Lower leg skin (tissue), 4 donors: ENCODE results near the gene PSMD2. TPM values are rescaled to one million over a fixed set of nuclear protein-coding genes. Genes with fewer than 3 reads are reported as not detected.

Source experiments
- DNase-seq, 2 donors: peaks; one replicate each; pipeline ENCODE4 v3.0.0-alpha.2; 2019; ENCODE audit warnings: low spot score in 2 of 2
- H3K4me3 ChIP-seq: fragments of 200-600 bp; sonication (generic); 2 replicates; pipeline ENCODE4 v1.5.1; 2017; ENCODE audit warnings: mild to moderate bottlenecking, low read depth; ENCODE audit not compliant: poor library complexity, severe bottlenecking
- POLR2A ChIP-seq, 2 donors: fragments of 450-650 bp; IDR thresholded peaks; one replicate each; pipeline ENCODE4 v1.6.1; 2016 to 2017; ENCODE audit warnings: antibody characterized with exemption in 2 of 2, mild to moderate bottlenecking in 1 of 2, moderate library complexity in 1 of 2
- WGBS, 2 donors: methylation state at CpG; one replicate each; pipeline ENCODE4 v1.1.5; 2018; 5-methylcytosine and 5-hydroxymethylcytosine counted together
- intact Hi-C: fragments of 100-400 bp; cut with DNase I; formaldehyde crosslinking; loops from one replicate; pipeline ENCODE4 v1.15.0; 2023; ENCODE audit warnings: low total_unique reads
- total RNA-seq, 4 donors: library from RNA; depleted of rRNA; stranded (reverse); fragments of >200 nt; gene quantifications; one replicate each; pipeline ENCODE4 v1.1.0, GENCODE V29; 2016
- TF ChIP-seq, protein P1 (sequence below), 3 donors: fragments of 450-650 bp; IDR thresholded peaks; one replicate each; pipeline ENCODE4 v1.5.1; 2016; ENCODE audit warnings: antibody characterized with exemption in 3 of 3, mild to moderate bottlenecking in 3 of 3, moderate library complexity in 2 of 3

PSMD2 gene
- total RNA-seq, 4 donors from 2014 or later = 194 to 263 (median 211) TPM

- no peak overlapping the region for H3K4me3 ChIP-seq
- peak in 1 of 2 donors; percentile 48 for DNase-seq
- TF ChIP-seq, protein P1, sequence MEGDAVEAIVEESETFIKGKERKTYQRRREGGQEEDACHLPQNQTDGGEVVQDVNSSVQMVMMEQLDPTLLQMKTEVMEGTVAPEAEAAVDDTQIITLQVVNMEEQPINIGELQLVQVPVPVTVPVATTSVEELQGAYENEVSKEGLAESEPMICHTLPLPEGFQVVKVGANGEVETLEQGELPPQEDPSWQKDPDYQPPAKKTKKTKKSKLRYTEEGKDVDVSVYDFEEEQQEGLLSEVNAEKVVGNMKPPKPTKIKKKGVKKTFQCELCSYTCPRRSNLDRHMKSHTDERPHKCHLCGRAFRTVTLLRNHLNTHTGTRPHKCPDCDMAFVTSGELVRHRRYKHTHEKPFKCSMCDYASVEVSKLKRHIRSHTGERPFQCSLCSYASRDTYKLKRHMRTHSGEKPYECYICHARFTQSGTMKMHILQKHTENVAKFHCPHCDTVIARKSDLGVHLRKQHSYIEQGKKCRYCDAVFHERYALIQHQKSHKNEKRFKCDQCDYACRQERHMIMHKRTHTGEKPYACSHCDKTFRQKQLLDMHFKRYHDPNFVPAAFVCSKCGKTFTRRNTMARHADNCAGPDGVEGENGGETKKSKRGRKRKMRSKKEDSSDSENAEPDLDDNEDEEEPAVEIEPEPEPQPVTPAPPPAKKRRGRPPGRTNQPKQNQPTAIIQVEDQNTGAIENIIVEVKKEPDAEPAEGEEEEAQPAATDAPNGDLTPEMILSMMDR (IDR thresholded peaks at IDR 0.05) = no peak
- no peak for TF ChIP-seq POLR2A (IDR thresholded peaks at IDR 0.05)
- intact Hi-C loops = no loop called here
- 82% methylated on average over 20 of the region's 20 CpGs for WGBS, 2 donors
These were observed 23.9 kb downstream of the PSMD2 start for GRCh38 chr3:184322731-184323487.

DNA sequence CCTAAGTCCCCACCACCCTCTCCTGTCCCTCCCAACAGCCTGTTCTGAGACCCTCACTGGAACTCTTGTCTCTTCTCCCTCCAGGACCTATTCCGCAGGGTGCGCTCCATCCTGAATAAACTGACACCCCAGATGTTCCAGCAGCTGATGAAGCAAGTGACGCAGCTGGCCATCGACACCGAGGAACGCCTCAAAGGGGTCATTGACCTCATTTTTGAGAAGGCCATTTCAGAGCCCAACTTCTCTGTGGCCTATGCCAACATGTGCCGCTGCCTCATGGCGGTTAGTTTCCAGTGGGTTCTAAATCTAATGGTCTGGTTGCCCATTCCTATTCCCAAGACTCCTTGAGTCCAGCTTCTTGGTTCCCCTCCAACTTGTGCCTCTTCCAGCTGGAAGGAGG lies 24.7 kb downstream of the PSMD2 start:
- intact Hi-C loops = no loop called here
- DNase-seq = no peak
- TF ChIP-seq, protein P1 (IDR thresholded peaks at IDR 0.05) = no peak
- TF ChIP-seq POLR2A (IDR thresholded peaks at IDR 0.05) = no peak
- H3K4me3 ChIP-seq = no peak overlapping the region
- WGBS, 2 donors = 86 to 92% methylated on average over 8 of the region's 8 CpGs

DNA sequence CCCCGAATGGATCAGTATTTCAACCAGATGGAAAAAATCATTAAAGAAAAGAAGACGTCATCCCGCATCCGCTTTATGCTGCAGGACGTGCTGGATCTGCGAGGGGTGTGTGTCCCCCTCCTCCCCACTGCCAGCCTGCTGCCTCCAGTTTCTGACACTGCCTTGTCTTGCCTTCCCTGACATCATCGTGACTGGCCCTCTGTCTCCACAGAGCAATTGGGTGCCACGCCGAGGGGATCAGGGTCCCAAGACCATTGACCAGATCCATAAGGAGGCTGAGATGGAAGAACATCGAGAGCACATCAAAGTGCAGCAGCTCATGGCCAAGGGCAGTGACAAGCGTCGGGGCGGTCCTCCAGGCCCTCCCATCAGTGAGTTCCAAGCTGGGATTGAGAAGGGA lies 26.2 kb downstream of the PSMD2 start:
- intact Hi-C loops = loop anchor here (5.0 kb wide), 1 partner anchor 1583 kb away; no protein-coding TSS in a partner anchor
- no peak overlapping the region for H3K4me3 ChIP-seq
- no peak for TF ChIP-seq POLR2A (IDR thresholded peaks at IDR 0.05)
- TF ChIP-seq, protein P1 (IDR thresholded peaks at IDR 0.05) = no peak
- DNase-seq = no peak
- WGBS, 2 donors = 86 to 91% methylated on average over 13 of the region's 13 CpGs

GRCh38 chr3:184325715-184326369 lies 26.8 kb downstream of the PSMD2 start:
- no peak for DNase-seq
- intact Hi-C loops = loop anchor here (5.0 kb wide), 1 partner anchor 1584 kb away; no protein-coding TSS in a partner anchor
- 71 to 80% methylated on average over 6 of the region's 6 CpGs for WGBS, 2 donors
- no peak overlapping the region for H3K4me3 ChIP-seq
- TF ChIP-seq POLR2A (IDR thresholded peaks at IDR 0.05) = no peak
- TF ChIP-seq, protein P1 (IDR thresholded peaks at IDR 0.05) = no peak

GRCh38 chr3:184327171-184327570 lies 28.1 kb downstream of the PSMD2 start:
- no peak for DNase-seq
- 91 to 92% methylated on average over 21 of the region's 21 CpGs for WGBS, 2 donors
- H3K4me3 ChIP-seq = no peak overlapping the region
- TF ChIP-seq, protein P1 (IDR thresholded peaks at IDR 0.05) = no peak
- TF ChIP-seq POLR2A (IDR thresholded peaks at IDR 0.05) = no peak
- intact Hi-C loops = loop anchor here (5.0 kb wide), 1 partner anchor 1585 kb away; no protein-coding TSS in a partner anchor
